ENCODE data around the gene NRAP. TPM values are rescaled to one million over a fixed set of nuclear protein-coding genes. Genes with fewer than 3 reads are reported as not detected.

Gene NRAP
- total and polyA plus RNA-seq, 2 of the 8 experiments (the other 6 are each of a cell fraction or from before 2014, with no cell fraction given): not detected

DNA sequence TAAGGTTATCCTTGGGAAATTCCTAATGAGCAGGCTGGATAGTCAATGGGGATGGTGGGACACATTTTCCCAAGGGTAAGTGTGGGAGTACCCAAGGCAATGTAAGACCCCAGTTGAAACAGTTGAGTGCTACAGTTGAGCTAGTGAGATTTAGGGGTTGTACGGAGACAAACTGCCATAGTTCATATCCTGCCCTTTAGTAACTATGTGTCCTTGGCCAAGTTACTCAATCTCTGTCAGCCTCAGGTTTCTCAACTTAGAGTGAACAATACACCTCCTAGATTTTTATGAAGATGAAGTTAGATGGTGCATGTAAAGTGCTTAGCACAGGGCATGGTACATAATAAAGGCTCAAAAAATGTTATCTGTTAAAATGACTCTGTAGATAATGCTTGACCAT is 90.5 kb downstream of the NRAP start:
- Histone ChIP-seq H3K23ac (ENCODE audit: insufficient read length) (no peak overlapping the region), H4K5ac (ENCODE audit: insufficient read length, low read depth, low read length) (no peak overlapping the region), H2AK5ac (ENCODE audit: low read depth, low read length) (no peak overlapping the region), H3K4me1 (replicated peaks in 1 of 4; ENCODE audit: control insufficient read depth in 3 of 4, insufficient read depth in 4 of 4, low read length in 3 of 4) (no peaks in the 10 kb centered on the region; a peak in 1 of 7 replicates), H3K79me1 (ENCODE audit: low read depth, low read length) (no peaks in the 10 kb centered on the region), H2AFZ (ENCODE audit: low read length) (no peak overlapping the region), H3K36me3 (ENCODE audit: control insufficient read depth in 2 of 4, insufficient read depth in 4 of 4, low read length in 3 of 4) (no peaks in the 10 kb centered on the region), H3K27ac (ENCODE audit: low read depth, low read length) (no peak overlapping the region), H4K20me1 (replicated peaks in 1 of 2; ENCODE audit: control insufficient read depth in 1 of 2, insufficient read depth in 2 of 2, low read length in 2 of 2) (no peaks in the 10 kb centered on the region), H2BK120ac (replicated peaks; ENCODE audit: low read depth, low read length) (no peak overlapping the region), H3K9me3 (ENCODE audit: insufficient read depth in 2 of 2, low read depth in 1 of 2, low read length in 1 of 2) (no peaks in the 10 kb centered on the region), H4K8ac (ENCODE audit: extremely low read depth, insufficient read depth, low read length) (no peak overlapping the region), H2BK5ac (ENCODE audit: low read depth, low read length) (no peak overlapping the region), H3K79me2 (ENCODE audit: control insufficient read depth in 1 of 2, insufficient read depth in 2 of 2, low read length in 2 of 2) (no peaks in the 10 kb centered on the region), H2BK20ac (ENCODE audit: low read length) (no peak overlapping the region), H3K4me3 (ENCODE audit: extremely low read depth in 1 of 4, insufficient read depth in 2 of 4, low read depth in 3 of 4, low read length in 4 of 4) (no peak overlapping the region), H3K56ac (replicated peaks; ENCODE audit: insufficient read length, low read depth, low read length) (no peak overlapping the region), H3K18ac (ENCODE audit: extremely low read depth, low read length) (no peak overlapping the region), H2BK15ac (ENCODE audit: low read length) (no peak overlapping the region), H3K14ac (ENCODE audit: insufficient read length) (no peak overlapping the region), H3K27me3 (replicated peaks in 1 of 4; ENCODE audit: control insufficient read depth in 3 of 4, extremely low read depth in 1 of 4, insufficient read depth in 3 of 4, low read length in 3 of 4) (no peaks in the 10 kb centered on the region; a peak in 3 of 7 replicates), H3K23me2 (ENCODE audit: low read depth, low read length) (no peaks in the 10 kb centered on the region), H4K91ac (replicated peaks; ENCODE audit: insufficient read length, low read length) (no peak overlapping the region), H3K4ac (replicated peaks; ENCODE audit: insufficient read length, low read depth, low read length) (no peak overlapping the region), H2BK12ac (ENCODE audit: low read depth, low read length) (no peak overlapping the region), H3K4me2 (ENCODE audit: insufficient read depth in 1 of 2, low read depth in 2 of 2, low read length in 2 of 2) (no peak overlapping the region), H3K9ac (replicated peaks in 1 of 4; ENCODE audit: extremely low read depth in 1 of 4, low read depth in 3 of 4, low read length in 3 of 4) (no peak overlapping the region)
- DNase-seq (ENCODE audit: low read depth in 1 of 2, low spot score in 2 of 2) (no peak), FAIRE-seq (no peak)
- POLR2A ChIA-PET (ENCODE audit: partially characterized antibody): no interaction called here
- 80% methylated on average over 1 of the region's 1 CpG; no CpG with 5 or more reads in 1 of the 2 experiments for WGBS, 2 experiments (ENCODE audit: extremely low coverage in 1 of 2, insufficient coverage in 1 of 2, insufficient read length in 1 of 2, insufficient replicate concordance in 2 of 2, low coverage in 1 of 2, low lambda C conversion rate in 2 of 2, missing lambda C conversion rate in 1 of 2)
- TF ChIP-seq RAD21 (IDR thresholded peaks at IDR 0.05 in 1 of 2, conservative IDR thresholded peaks at IDR 0.05 in 1 of 2; ENCODE audit: low read depth in 2 of 2, low read length in 2 of 2): no peak
- TF ChIP-seq POLR2AphosphoS5 (IDR thresholded peaks at IDR 0.05; ENCODE audit: low read depth, low read length): no peak
- no peak for TF ChIP-seq CHD1 (IDR thresholded peaks at IDR 0.05; ENCODE audit: low read depth, low read length)
- TF ChIP-seq, protein P1, sequence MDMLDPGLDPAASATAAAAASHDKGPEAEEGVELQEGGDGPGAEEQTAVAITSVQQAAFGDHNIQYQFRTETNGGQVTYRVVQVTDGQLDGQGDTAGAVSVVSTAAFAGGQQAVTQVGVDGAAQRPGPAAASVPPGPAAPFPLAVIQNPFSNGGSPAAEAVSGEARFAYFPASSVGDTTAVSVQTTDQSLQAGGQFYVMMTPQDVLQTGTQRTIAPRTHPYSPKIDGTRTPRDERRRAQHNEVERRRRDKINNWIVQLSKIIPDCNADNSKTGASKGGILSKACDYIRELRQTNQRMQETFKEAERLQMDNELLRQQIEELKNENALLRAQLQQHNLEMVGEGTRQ (IDR thresholded peaks at IDR 0.05; ENCODE audit: low read length): no peak
- TF ChIP-seq TAF7 (optimal IDR thresholded peaks at IDR 0.05; ENCODE audit: borderline replicate concordance, low read depth, low read length): no peak
- TF ChIP-seq EP300 (IDR thresholded peaks at IDR 0.05; ENCODE audit: borderline replicate concordance in 1 of 2, low read depth in 2 of 2, low read length in 2 of 2): no peak
- TF ChIP-seq SP1 (IDR thresholded peaks at IDR 0.05; ENCODE audit: low read depth, low read length): no peak
- TF ChIP-seq CREB1 (IDR thresholded peaks at IDR 0.05): no peak
- TF ChIP-seq BACH1 (IDR thresholded peaks at IDR 0.05; ENCODE audit: low read length): no peak
- no peak for TF ChIP-seq NRF1 (IDR thresholded peaks at IDR 0.05; ENCODE audit: low read depth, low read length)
- no peak for TF ChIP-seq NANOG (IDR thresholded peaks at IDR 0.05; ENCODE audit: insufficient read depth, low read depth, low read length, poor library complexity, severe bottlenecking)
- no peak for TF ChIP-seq SIX5 (IDR thresholded peaks at IDR 0.05; ENCODE audit: low read depth, low read length)
- CTCF ChIA-PET (ENCODE audit: partially characterized antibody): interaction anchor here (1.5 to 2.7 kb wide), 2 partner anchors 10 to 15 kb away, joined by 3 to 13 read pairs; no protein-coding TSS in a partner anchor
